Effector memory CD8-positive, alpha-beta T cell (primary cell): ENCODE data around the gene ZFPM1.

Experiments used
- ATAC-seq: fragments of 150-1000 bp; cut with Tn5 transposase; replicated peaks from 2 replicates; pipeline ENCODE4 v1.10.0; 2021; ENCODE audit warnings: mild to moderate bottlenecking, moderate library complexity
- DNase-seq, 3 experiments: peaks; one replicate each; pipeline ENCODE4 v3.0.0; 2021
- H3K27ac Mint-ChIP-seq, 2 donors: one replicate each; pipeline ENCODE4 v1.8.0; 2022; ENCODE audit warnings: mild to moderate bottlenecking in 2 of 2, mixed read lengths in 2 of 2, moderate library complexity in 2 of 2
- H3K27me3 Mint-ChIP-seq, 2 donors: one replicate each; pipeline ENCODE4 v1.8.0; 2022; ENCODE audit warnings: mixed read lengths in 2 of 2
- H3K36me3 Mint-ChIP-seq: one replicate; pipeline ENCODE4 v1.8.0; 2022; ENCODE audit warnings: mild to moderate bottlenecking, moderate library complexity, mixed read lengths; ENCODE audit not compliant: insufficient read depth
- H3K4me1 Mint-ChIP-seq, 2 donors: one replicate each; pipeline ENCODE4 v1.8.0; 2022; ENCODE audit warnings: low read depth in 2 of 2, mixed read lengths in 2 of 2
- H3K4me3 Mint-ChIP-seq, 2 donors: one replicate each; pipeline ENCODE4 v1.8.0; 2022; ENCODE audit warnings: mild to moderate bottlenecking in 2 of 2, mixed read lengths in 2 of 2, moderate library complexity in 2 of 2
- H3K9me3 Mint-ChIP-seq, 2 donors: one replicate each; pipeline ENCODE4 v1.8.0; 2022; ENCODE audit warnings: mixed read lengths in 2 of 2

Gene ZFPM1

GRCh38 chr16:88441460-88441859 lies 11.6 kb upstream of the ZFPM1 start:
- peak overlapping the region in 1 of 2 donors; percentile 68 for H3K27ac Mint-ChIP-seq
- no peak overlapping the region for H3K4me3 Mint-ChIP-seq
- DNase-seq (no peak), ATAC-seq (no peak)
- no peaks in the 10 kb centered on the region for H3K27me3 Mint-ChIP-seq
- H3K4me1 Mint-ChIP-seq = peaks cover 0 to 5% of the 10 kb centered on the region in 2 donors
- H3K36me3 Mint-ChIP-seq = peaks cover 5% of the 10 kb centered on the region
- no peaks in the 10 kb centered on the region for H3K9me3 Mint-ChIP-seq

DNA sequence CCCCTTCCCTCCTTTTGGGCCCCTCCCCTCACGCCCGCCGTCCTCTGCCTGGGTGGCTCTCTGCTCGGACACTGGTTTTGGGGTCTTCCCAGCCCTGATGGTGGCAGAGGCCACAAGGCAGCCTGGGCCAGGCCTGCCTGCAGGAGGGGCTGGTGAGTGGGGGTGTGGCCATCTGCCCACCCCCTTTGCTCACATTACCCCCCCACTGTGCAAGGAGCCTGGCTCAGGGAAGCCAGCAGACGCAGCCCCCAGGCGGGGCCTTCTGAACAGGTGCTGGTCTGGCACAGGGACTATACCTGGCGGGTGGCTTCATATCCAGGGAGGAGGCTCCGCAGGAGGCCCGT lies 10.7 kb upstream of the ZFPM1 start:
- no peaks in the 10 kb centered on the region for H3K27me3 Mint-ChIP-seq
- no peaks in the 10 kb centered on the region for H3K9me3 Mint-ChIP-seq
- H3K4me1 Mint-ChIP-seq = peaks cover 0 to 5% of the 10 kb centered on the region in 2 donors
- no peak overlapping the region for H3K27ac Mint-ChIP-seq
- peaks cover 7% of the 10 kb centered on the region for H3K36me3 Mint-ChIP-seq
- no peak for ATAC-seq
- H3K4me3 Mint-ChIP-seq = no peak overlapping the region
- no peak for DNase-seq

- peaks cover 0 to 5% of the 10 kb centered on the region in 2 donors for H3K4me1 Mint-ChIP-seq
- H3K4me3 Mint-ChIP-seq = no peak overlapping the region
- DNase-seq (peak; percentile 76 to 80 (median 78)), ATAC-seq (peak; percentile 94)
- peaks cover 7% of the 10 kb centered on the region for H3K36me3 Mint-ChIP-seq
- H3K27me3 Mint-ChIP-seq = no peaks in the 10 kb centered on the region
- H3K27ac Mint-ChIP-seq = no peak overlapping the region
- no peaks in the 10 kb centered on the region for H3K9me3 Mint-ChIP-seq
Measured at GRCh38 chr16:88442727-88443576, 10.1 kb upstream of the ZFPM1 start.

DNA sequence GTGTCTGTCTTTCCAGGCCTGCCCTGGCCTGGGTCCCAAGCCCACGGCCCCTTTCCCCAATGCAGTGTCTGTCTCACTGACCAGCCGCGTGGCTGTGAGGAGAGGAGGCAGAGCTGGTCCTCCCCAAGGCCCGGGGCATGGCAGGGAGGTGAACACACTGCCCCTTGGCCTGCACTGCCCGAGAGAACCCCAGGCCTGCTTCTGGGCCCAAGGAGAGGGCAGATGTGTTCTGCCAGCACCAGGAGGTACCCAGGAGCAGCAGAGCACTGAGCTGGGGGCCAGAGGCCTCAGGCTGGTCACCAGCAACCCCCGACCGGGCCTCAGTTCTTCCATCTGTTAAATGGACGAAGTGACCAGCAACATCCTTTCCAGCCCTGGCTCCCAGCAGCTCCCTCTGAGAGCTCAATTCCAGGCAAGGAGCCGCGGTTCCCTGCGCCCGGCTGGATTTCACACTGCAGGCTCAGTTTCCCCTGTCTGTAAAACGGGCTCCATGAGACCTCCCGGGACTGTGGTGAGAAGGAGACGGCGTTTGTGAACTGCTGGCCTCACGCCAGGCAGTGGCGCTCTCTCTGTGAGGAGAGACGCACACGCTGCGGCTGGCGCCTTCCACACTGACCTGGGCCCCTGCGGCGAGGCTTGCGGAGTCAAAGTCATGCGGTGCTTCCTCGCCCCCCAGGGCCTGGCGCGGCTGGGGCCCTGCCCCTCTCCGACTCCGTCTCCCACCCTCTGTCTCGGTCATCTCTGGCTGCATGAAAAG lies 8.1 kb upstream of the ZFPM1 start:
- peaks cover 0 to 5% of the 10 kb centered on the region in 2 donors for H3K4me1 Mint-ChIP-seq
- ATAC-seq = no peak
- no peak overlapping the region for H3K4me3 Mint-ChIP-seq
- H3K36me3 Mint-ChIP-seq = peaks cover 7% of the 10 kb centered on the region
- no peak overlapping the region for H3K27ac Mint-ChIP-seq
- no peaks in the 10 kb centered on the region for H3K9me3 Mint-ChIP-seq
- DNase-seq = no peak
- H3K27me3 Mint-ChIP-seq = no peaks in the 10 kb centered on the region

DNA sequence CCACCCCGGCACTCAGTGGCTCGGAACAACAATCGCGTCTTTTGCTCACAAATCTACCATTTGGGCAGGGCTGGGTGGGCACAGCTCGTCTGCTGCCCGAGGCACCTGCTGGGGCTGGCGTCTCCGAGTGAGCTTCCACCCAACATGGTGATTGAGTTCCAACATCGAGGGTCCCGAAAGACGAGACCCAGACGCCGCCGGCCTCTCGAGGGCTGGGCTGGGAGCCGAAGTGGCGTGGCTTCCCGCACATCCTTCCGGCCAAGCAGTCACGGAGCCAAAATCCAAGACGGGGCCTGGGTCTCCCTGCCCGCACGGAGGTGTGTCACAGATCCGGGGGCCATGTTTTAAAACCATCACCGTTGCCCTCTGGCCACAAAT lies 7.5 kb upstream of the ZFPM1 start:
- peaks cover 7% of the 10 kb centered on the region for H3K36me3 Mint-ChIP-seq
- peaks cover 0 to 5% of the 10 kb centered on the region in 2 donors for H3K4me1 Mint-ChIP-seq
- DNase-seq (no peak), ATAC-seq (no peak)
- H3K9me3 Mint-ChIP-seq = no peaks in the 10 kb centered on the region
- H3K27ac Mint-ChIP-seq = no peak overlapping the region
- no peaks in the 10 kb centered on the region for H3K27me3 Mint-ChIP-seq
- H3K4me3 Mint-ChIP-seq = no peak overlapping the region

DNA sequence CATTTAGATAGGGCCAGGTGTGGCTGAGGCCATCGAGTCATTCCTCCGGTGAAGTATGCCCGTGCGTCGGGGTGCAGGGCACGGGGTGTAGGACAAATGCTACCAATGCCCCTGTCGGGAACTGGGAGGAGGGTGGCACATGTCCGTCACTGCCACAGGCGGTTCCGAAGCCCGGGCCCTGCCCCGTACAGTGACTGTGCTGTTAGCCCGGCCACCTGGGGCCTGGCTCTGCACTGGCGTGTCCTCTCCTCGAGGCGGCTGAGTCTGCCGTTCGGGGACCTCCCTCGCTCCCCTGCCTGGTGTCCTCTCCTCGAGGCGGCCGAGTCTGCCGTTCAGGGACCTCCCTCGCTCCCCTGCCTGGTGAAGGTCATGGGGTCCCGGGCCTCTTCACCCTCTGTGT lies 7.0 kb upstream of the ZFPM1 start:
- no peaks in the 10 kb centered on the region for H3K27me3 Mint-ChIP-seq
- H3K4me3 Mint-ChIP-seq = no peak overlapping the region
- H3K9me3 Mint-ChIP-seq = no peaks in the 10 kb centered on the region
- H3K27ac Mint-ChIP-seq = peak overlapping the region in 1 of 2 donors; percentile 65
- no peak for DNase-seq
- peaks cover 7% of the 10 kb centered on the region for H3K36me3 Mint-ChIP-seq
- H3K4me1 Mint-ChIP-seq = peaks cover 0 to 5% of the 10 kb centered on the region in 2 donors
- ATAC-seq = no peak

GRCh38 chr16:88446736-88447135 lies 6.3 kb upstream of the ZFPM1 start:
- peaks cover 7% of the 10 kb centered on the region for H3K36me3 Mint-ChIP-seq

DNA sequence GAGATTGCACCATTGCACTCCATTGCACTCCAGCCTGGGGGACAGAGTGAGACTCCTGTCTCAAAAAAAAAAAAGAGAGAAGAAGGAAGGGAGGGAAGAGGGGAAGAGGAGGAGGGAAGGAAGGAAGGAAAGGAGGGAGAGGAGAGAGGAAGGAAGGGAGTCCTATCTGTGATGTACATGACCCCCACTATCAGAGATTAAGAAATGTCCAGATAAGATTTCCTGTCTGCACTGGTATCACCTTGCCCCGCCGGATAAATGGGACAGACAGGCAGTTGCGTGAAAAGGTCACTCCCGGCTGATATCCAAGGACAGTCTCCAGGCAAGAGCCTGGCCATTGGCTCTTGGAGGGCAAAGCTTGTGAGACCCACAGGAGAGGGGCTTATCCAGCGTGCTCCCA lies 5.2 kb upstream of the ZFPM1 start:
- Mint-ChIP-seq H3K27ac (no peak overlapping the region), H3K27me3 (no peaks in the 10 kb centered on the region), H3K4me1 (peaks cover 4 to 12% of the 10 kb centered on the region in 2 donors), H3K36me3 (peaks cover 13% of the 10 kb centered on the region), H3K4me3 (no peak overlapping the region), H3K9me3 (no peaks in the 10 kb centered on the region)
- ATAC-seq = no peak
- no peak for DNase-seq

More at GRCh38 chr16:88446736-88447135, 6.3 kb upstream of the ZFPM1 start:
- DNase-seq = no peak
- H3K4me3 Mint-ChIP-seq = no peak overlapping the region
- peaks cover 0 to 5% of the 10 kb centered on the region in 2 donors for H3K4me1 Mint-ChIP-seq
- H3K27me3 Mint-ChIP-seq = no peaks in the 10 kb centered on the region
- no peak for ATAC-seq
- peak overlapping the region in 1 of 2 donors; percentile 65 for H3K27ac Mint-ChIP-seq
- H3K9me3 Mint-ChIP-seq = no peaks in the 10 kb centered on the region

- H3K4me3 Mint-ChIP-seq = no peak overlapping the region
- DNase-seq (no peak), ATAC-seq (no peak)
- H3K27ac Mint-ChIP-seq = no peak overlapping the region
- no peaks in the 10 kb centered on the region for H3K27me3 Mint-ChIP-seq
- peaks cover 4 to 9% of the 10 kb centered on the region in 2 donors for H3K4me1 Mint-ChIP-seq
- H3K9me3 Mint-ChIP-seq = no peaks in the 10 kb centered on the region
- peaks cover 13% of the 10 kb centered on the region for H3K36me3 Mint-ChIP-seq
Measured at GRCh38 chr16:88448461-88449266, 4.4 kb upstream of the ZFPM1 start.

- ATAC-seq (no peak), DNase-seq (no peak)
- H3K4me1 Mint-ChIP-seq = peaks cover 4 to 7% of the 10 kb centered on the region in 2 donors
- H3K9me3 Mint-ChIP-seq = no peaks in the 10 kb centered on the region
- H3K27me3 Mint-ChIP-seq = no peaks in the 10 kb centered on the region
- peaks cover 10% of the 10 kb centered on the region for H3K36me3 Mint-ChIP-seq
- H3K4me3 Mint-ChIP-seq = no peak overlapping the region
- H3K27ac Mint-ChIP-seq = no peak overlapping the region
Measured at GRCh38 chr16:88449267-88449561, 3.9 kb upstream of the ZFPM1 start.

- peak overlapping the region; percentile 79 to 84 for H3K27ac Mint-ChIP-seq
- no peaks in the 10 kb centered on the region for H3K9me3 Mint-ChIP-seq
- H3K36me3 Mint-ChIP-seq = peaks cover 28% of the 10 kb centered on the region
- H3K4me1 Mint-ChIP-seq = peaks cover 19 to 20% of the 10 kb centered on the region in 2 donors
- ATAC-seq (no peak), DNase-seq (peak in 1 of 3 experiments; percentile 21)
- H3K27me3 Mint-ChIP-seq = no peaks in the 10 kb centered on the region
- H3K4me3 Mint-ChIP-seq = peak overlapping the region; percentile 81 to 91
Measured at GRCh38 chr16:88451586-88452481, 1.2 kb upstream of the ZFPM1 start.

GRCh38 chr16:88452482-88453216 lies 431 bp upstream of the ZFPM1 start:
- ATAC-seq = peak; percentile 64
- Mint-ChIP-seq H3K36me3 (peaks cover 34% of the 10 kb centered on the region), H3K4me3 (peak overlapping the region; percentile 81 to 91), H3K27ac (peak overlapping the region; percentile 79 to 84), H3K27me3 (no peaks in the 10 kb centered on the region), H3K9me3 (no peaks in the 10 kb centered on the region), H3K4me1 (peaks cover 22 to 23% of the 10 kb centered on the region in 2 donors)
- peak; percentile 98 to 99 (median 99) for DNase-seq
